ENCODE data around the gene SHD. TPM values are rescaled to one million over a fixed set of nuclear protein-coding genes. Genes with fewer than 3 reads are reported as not detected.
"Not testable (repeated sequence)": the region's sequence is repeated elsewhere in the genome, so short reads cannot be mapped to it uniquely, and the experiment has no call there.

SHD gene, protein sequence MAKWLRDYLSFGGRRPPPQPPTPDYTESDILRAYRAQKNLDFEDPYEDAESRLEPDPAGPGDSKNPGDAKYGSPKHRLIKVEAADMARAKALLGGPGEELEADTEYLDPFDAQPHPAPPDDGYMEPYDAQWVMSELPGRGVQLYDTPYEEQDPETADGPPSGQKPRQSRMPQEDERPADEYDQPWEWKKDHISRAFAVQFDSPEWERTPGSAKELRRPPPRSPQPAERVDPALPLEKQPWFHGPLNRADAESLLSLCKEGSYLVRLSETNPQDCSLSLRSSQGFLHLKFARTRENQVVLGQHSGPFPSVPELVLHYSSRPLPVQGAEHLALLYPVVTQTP
- polyA plus RNA-seq (ENCODE audit: insufficient read length in 4 of 4), result 1 to 10 TPM; 1.5 to 3.3 (median 2.3) TPM

DNA sequence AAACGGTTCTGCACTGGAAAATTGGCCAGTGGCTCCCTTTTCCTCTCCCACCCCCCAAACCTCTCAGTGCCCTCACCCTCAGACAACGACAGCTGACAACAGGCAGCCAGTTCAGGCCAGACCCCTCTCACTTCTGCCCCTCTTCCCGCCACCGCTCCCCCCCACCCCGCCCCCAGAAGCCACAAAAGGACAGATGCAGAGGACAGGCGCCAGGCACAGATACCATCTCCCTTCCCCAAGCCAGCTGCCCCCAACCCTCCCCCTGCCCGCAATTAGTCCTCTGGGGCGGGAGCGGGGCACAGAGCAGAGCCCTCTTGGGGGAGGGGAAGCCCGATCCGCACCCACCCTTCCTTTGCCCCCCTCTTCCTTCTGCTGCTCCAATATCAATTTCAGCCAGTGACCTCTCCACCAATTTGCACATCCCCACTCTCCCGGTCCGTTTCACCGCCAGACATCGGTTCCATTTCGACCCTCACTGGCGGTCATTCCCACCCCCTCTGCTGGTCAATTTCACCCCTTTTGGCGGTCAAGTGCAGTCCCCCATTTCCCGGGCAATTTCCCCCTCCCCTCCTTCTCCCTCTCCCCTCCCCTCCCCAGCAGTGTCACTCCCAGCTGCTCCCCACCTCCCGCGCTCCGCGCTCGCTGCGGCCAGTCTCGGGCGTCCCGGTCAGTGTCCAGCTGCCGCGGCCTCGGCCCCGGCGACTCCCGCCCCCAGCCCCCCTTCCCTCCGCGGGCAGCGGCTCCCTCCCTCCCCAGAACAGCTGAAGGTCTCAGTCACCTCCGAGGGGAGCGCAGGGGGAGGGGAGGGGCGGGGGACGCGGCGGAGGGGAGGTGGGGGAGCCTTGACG, at the start of gene SHD:
Gene SHD, plus strand, starts transcription at position 848 of the 848 bp plus-strand sequence. CDS start 798 bp downstream, outside the sequence.
- DNase-seq (ENCODE audit: low read depth in 4 of 4, low spot score in 2 of 4), result no peak

DNA sequence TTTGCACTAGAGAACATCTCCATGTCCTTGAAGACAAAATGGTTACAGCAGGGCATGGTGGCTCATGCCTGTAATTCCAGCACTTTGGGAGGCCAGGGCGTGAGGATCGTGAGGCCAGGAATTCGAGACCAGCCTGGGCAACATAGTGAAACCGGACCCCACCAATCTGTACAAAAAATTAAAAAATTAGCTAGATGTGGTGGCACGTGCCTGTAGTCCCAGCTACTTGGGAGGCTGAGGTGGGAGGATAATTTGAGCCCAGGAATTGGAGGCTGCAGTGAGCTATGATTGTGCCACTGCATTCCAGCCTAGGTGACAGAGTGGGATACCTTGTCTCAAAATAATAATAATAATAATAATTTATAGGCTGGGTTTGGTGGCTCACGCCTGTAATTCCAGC, 48.8 kb upstream of the SHD start:
- DNase-seq (ENCODE audit: low read depth in 4 of 4, low spot score in 2 of 4), result not testable (repeated sequence)

DNA sequence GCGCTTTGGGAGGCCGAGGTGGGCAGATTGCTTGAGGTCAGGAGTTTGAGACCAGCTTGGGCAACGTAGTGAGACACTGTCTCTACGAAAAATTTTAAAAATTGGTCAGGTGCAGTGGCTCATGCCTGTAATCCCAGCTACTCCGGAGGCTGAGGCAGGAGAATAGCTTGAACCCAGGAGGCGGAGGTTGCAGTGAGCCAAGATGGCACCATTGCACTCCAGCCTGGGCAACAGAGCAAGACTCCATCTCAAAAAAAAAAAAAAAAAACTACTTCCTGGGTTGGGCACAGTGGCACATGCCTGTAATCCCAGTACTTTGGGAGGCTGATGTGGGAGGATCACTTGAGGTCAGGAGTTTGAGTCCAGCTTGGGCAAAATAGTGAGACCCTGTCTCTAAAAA, 47.5 kb upstream of the SHD start:
- DNase-seq (ENCODE audit: low read depth in 4 of 4, low spot score in 2 of 4), result not testable (repeated sequence)

DNA sequence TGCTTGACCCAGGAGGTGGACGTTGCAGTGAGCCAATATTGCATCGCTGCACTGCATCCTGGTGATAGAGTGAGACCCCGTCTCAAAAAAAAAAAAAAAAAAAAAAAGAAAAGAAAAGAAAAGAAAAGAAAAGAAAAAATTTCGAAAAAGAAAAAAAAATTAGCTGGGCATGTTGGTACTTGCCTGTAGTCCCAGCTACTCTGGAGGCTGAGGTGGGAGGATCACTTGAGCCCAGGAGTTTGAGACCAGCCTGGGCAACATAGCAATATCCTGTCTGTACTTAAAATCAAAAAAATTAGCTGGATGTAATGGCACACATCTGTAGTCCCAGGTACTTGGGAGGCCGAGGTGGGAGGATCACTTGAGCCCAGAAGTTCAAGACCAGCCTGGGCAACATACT, 46.9 kb upstream of the SHD start:
- DNase-seq (ENCODE audit: low read depth in 4 of 4, low spot score in 2 of 4), result not testable (repeated sequence)

DNA sequence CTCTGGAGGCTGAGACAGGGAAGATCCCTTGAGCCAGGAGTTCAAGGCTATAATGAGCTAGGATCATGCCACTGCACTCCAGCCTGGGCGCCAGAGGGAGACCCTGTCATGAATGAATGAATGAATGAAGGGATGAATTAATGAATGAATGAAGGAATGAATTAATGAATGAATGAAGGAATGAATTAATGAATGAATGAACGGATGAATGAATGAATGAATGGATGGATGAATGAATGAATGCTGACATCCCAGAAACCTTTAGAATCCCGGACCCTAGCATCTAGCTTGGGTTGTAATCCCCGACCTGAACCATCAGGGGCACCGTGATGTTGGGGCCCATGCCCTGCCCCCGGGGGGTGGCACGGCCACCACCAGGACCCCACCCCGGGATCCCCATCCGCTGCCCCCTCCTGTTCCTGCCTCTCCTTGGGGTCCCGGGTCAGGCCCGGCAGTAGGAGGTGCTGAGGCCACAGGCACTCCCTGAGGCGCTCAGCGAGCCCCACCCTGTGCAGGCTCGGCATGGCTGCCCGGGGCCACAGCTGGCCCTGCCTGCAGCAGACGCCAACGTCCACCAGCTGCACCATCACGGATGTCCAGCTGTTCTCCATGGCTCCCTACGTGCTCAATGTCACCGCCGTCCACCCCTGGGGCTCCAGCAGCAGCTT, 46.3 kb upstream of the SHD start:
- DNase-seq (ENCODE audit: low read depth in 4 of 4, low spot score in 2 of 4), result no peak

DNA sequence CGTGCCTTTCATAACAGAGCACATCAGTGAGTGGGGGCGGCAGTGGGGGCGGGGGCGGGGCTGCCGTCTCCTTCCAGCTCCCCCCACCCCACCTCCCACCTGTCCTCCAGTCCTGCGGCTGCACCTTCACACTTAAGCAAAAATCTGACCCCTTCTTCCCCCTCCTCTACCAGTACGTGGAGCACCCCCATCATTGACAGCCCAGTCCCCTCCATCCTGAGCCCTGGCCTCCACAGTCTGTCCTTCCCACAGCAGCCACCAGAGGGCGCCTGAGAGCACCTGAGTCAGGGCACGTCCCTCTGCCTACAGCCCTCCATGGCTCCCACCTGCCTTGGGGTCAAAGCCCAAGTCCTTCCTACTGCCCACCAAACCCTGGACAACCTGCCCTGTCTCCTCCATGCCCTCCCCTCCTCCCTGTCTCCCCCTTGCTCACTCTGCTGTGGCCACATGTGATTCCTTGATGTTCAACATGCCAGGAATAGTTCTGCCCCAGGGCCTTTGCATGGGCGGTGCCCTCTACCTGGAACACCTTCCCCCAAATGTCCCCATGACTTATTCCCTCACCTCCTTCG, 45.7 kb upstream of the SHD start:
- no peak for DNase-seq (ENCODE audit: low read depth in 4 of 4, low spot score in 2 of 4)

DNA sequence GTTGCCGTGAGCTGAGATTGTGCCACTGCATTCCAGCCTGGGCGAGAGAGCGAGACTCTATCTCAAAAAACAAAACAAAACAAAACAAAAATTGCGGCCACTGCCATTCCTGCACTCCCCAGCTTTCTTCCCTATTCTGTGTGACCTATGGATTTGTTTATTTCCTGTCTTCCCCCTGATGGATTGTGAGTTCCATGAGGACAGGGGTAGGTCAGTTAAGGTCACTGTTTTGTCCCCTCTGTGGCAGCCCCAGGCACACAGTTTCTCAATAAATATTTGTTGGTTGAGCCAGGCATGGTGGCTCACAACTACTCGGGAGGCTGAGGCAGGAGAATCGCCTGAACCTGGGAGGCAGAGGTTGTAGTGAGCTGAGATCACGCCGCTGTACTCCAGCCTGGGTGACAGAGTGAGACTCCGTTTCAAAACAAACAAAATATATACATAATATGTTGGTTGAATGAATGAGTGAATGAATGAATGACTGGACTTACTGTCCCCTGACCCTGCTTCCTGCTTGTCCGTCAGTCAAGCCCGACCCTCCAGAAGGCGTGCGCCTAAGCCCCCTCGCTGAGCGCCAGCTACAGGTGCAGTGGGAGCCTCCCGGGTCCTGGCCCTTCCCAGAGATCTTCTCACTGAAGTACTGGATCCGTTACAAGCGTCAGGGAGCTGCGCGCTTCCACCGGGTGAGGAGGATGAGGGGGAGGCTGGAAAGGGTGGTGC, 44.8 kb upstream of the SHD start:
- DNase-seq (ENCODE audit: low read depth in 4 of 4, low spot score in 2 of 4), result no peak

DNA sequence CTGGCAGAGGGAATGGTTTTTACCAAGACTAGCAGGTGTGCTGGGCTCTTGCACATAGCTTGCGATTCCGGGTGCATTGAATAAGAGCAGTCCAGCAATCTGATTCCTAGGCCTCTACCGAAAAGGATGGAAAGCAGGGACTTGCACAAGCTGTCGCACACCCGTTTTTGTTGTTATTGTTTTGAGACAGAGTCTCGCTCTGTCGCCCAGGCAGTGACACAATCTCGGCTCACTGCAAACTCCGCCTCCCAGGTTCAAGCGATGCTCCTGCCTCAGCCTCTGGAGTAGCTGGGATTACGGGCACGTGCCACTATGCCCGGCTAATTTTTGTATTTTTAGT, 44.2 kb upstream of the SHD start:
- no peak for DNase-seq (ENCODE audit: low read depth in 4 of 4, low spot score in 2 of 4)

DNA sequence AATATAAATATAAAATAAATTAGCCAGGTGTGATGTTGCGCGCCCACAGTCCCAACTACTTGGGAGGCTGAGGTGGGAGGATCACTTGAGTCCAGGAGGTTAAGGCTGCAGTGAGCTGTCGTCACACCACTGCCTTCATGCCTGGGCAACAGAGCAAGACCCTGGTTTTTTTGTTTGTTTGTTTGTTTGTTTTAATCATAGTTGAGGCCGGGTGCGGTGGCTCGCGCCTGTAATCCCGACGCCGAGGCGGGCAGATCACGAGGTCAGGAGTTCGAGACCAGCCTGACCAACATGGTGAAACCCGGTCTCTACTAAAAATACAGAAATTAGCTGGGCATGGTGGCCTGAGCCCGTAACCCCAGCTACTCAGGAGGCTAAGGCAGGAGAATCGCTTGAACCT, 41.6 kb upstream of the SHD start:
- DNase-seq (ENCODE audit: low read depth in 4 of 4, low spot score in 2 of 4), result not testable (repeated sequence)

DNA sequence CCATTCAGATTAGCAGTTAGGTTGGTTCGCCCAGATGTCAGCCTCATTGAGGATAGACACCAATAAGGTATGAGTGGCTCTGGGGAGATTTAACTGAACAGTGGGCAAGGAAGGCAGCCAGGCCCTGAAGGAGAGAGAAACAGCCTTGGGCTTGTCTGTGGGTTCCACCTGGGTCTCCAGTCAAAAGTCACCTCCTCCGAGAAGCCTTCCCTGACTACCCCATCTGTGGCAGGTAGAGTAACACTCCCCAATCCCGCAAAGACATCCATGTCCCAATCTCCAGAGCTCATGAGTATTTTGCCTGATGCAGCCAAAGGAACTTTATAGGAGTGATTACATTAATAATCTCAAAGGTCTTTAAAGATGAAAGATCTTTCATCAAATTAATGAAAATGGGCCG, 40.2 kb upstream of the SHD start:
- DNase-seq (ENCODE audit: low read depth in 4 of 4, low spot score in 2 of 4), result no peak

DNA sequence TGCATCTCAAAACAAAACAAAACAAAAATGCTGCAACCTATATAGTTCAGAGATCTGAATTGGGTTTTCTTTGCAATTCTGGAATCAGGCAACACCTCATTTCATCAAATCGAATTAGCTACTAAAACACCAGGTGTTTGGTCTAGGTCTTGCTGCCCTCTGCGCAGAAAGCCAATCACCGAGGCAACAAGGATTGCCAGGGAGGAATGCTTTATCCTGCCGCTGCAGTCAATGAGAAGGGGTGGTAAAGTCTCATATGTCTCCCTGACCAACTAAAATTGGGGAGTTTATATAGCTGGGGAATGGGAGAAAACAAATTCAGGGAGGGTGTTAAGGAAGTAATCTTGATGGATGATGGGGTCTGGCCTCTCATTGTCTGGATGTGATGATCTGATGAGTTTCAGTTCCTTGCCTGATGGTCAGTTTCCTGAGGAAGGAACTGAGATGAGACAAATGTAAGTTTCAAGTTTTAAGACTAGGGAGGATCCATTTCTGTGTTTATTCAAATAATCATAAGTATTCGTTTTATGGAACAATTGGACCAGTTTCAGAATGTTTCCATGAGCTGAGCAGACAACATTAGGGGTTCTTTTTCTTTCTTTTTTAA, 37.1 kb upstream of the SHD start:
- DNase-seq (ENCODE audit: low read depth in 4 of 4, low spot score in 2 of 4), result no peak

DNA sequence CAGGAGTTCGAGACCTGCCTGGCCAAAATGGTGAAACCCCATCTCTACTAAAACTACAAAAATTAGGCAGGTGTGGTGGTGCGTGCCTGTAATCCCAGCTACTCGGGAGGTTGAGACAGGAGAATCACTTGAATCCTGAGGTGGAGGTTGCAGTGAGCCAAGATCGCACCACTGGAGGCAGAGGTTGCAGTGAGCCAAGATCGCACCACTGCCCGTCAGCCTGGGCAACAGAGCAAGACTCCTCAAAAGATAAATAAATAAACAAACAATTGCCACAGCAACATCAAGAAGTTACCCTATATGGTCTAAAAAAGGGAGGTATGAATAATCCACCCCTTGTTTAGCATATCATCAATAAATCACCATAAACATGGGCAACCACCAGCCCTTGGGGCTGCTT, 33.1 kb upstream of the SHD start:
- not testable (repeated sequence) for DNase-seq (ENCODE audit: low read depth in 4 of 4, low spot score in 2 of 4)

DNA sequence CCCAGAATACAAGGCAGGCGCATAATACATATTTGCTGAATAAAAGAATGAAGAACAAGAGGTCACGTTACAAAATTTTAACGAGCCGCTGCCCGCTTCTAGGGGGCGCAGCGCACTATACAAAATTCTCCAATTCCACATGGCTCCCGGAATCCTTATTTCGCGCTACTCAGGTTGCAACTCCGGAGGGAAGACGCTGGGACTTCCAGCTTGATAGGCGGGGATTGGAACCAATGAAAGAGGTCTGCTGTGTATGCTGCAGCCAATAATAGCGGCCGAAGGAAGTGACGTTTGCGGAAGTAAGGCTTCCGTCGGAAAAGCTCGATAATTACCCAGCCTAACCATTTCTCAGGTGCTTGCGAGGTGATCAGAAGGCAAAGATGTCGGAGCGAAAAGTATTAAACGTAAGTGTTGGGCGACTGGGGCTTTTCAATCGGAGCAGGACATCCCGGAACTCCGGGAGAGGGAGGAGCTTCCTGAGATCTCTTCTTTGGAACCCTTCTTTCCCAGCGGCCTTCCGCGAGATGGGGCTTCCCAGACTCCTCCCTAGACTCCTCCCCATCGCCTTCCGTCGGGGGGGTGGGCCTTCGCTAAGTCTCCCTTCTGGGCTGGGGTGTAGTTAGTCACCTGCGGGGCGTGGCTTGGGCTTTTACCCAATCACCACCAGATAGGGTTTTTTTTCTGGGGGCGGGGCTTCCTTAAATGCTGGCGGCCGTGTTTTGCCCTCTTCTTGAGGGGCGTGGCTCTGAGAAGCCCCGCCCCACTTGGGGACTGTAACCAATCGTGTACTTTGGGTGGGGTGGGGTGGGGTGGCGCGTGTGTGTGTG, 32.1 kb upstream of the SHD start, which contains the start of gene YJU2:
Gene YJU2, plus strand, starts transcription at position 314 of the 827 bp plus-strand sequence. Its CDS starts 67 bp downstream, at position 381.
- DNase-seq (ENCODE audit: low read depth in 4 of 4, low spot score in 2 of 4), result peak; percentile 98 to 100 (median 99)

DNA sequence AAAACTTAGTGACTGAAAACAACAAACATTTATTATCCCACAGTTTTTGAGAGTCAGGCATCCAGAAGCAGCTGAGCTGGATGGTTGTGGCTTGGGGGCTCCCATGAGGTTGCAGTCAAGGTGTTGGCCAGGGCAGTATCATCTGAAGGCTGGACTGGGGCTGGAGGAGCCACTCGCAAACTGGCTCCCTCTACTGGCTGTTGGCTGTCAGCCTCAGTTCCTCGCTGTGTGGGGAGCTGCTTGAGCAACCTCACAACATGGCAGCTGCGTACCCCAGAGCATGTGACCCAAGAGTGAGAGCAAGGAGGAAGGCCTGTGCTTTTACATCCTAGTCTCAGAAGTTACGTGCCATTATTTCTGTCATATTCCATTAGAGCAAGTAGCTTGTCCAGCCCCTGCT, 22.5 kb upstream of the SHD start:
- DNase-seq (ENCODE audit: low read depth in 4 of 4, low spot score in 2 of 4), result no peak

DNA sequence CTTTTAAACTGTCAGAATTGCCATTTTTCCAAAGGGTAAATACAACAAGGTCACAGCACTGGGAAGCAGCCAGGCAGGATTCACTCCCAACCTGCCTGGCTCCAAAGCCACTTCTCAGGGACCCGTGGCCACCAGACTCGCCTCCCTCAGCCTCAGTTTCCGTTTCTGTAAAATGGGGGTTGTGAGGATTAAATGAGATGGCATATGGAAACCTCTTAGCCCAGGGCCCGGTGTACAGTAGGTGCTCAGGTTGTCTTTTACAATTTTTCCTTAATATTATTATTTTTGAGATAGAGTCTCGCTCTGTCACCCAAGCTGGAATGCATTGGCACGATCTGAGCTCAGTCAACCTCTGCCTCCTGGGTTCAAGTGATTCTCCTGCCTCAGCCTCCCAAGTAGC, 22.0 kb upstream of the SHD start:
- no peak for DNase-seq (ENCODE audit: low read depth in 4 of 4, low spot score in 2 of 4)

DNA sequence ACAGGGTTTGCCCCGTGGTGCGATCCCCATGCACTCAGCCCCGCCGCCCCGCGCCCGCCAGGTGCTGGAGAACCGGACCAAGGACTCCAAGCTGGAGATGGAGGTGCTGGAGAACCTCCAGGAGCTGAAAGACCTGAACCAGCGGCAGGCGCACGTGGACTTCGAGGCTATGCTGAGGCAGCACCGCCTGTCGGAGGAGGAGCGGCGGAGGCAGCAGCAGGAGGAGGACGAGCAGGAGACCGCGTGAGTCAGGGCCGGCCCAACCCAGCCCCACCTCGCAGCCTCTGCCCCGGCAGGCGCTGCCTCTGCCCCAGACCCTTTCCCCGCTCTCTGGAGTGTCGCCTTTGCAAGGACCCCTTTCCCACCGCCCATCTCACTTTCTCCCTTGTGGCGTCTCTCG, 20.9 kb upstream of the SHD start:
- no peak for DNase-seq (ENCODE audit: low read depth in 4 of 4, low spot score in 2 of 4)

DNA sequence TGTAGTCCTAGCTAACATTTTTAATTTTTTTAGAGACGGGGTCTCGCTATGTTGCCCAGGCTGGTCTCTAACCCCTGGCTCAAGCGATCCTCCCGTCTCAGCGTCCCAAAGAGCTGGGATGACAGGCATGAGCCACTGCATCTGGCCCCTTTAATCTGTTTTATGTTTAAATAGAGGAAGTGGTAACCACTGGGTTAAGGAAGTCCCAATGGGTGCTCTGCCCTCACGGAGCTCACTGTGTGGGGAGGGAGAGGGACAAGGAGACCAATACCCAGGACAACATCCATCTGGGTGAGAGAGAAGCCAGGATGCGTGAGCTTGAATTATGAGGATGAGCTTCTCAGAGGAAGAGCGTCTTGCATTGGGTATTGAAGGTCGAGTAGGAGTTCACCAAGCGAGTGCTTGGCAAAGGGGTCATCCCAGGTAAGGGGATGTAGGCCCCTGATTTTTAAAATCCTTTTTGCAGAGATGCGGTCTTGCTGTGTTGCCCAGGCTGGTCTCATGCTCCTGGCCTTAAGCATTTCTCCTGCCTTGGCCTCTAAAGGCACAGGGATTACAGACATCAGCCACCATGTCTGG, 18.4 kb upstream of the SHD start:
- no peak for DNase-seq (ENCODE audit: low read depth in 4 of 4, low spot score in 2 of 4)

DNA sequence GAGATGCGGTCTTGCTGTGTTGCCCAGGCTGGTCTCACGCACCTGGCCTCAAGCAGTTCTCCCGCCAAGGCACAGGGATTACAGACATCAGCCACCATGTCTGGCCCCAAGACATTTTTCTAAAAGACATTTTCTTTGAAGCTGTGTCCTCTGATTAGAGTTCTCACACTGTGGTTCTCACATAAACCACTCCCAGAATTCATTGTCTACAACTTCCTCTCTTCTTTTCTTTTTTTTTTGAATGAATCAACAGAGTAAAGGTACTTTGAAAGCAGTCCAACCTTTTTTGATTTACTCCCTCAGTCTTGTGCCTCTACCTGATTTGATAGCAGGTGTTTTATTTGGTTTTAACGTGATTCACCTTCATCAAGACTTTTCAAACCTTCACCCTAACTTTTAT, 14.3 kb upstream of the SHD start:
- DNase-seq (ENCODE audit: low read depth in 4 of 4, low spot score in 2 of 4), result no peak
